ENCODE data around the gene CDK2.

GRCh38 chr12:55965941-55966407, 656 bp upstream of the CDK2 start, which contains the start of gene PMEL:
- TF ChIP-seq CTCF (IDR thresholded peaks at IDR 0.05), result no peak
- TF ChIP-seq CHD2 (IDR thresholded peaks at IDR 0.05; ENCODE audit: low read length, partially characterized antibody), result no peak
- no peak for TF ChIP-seq GATA3 (IDR thresholded peaks at IDR 0.05; ENCODE audit: borderline replicate concordance)
- TF ChIP-seq REST (IDR thresholded peaks at IDR 0.05), result no peak

Data from A549 (cell line).